Spleen (tissue), 13 donors: Measurements from ENCODE around the gene CYLC2. TPM values are rescaled to one million over a fixed set of nuclear protein-coding genes. Genes with fewer than 3 reads are reported as not detected.

Source experiments
- DNase-seq: peaks from one replicate; pipeline ENCODE4 v3.0.0-alpha.2; 2020
- H3K27ac ChIP-seq, 8 donors: fragments of 200-600 bp; sonication (generic) in 7 of 8; 1 replicate in 4 of 8; 2 replicates in 4 of 8; pipeline versions ENCODE4 v1.5.0 to v1.8.0; 2016 to 2021; ENCODE audit warnings: inconsistent platforms in 4 of 8, mild to moderate bottlenecking in 4 of 8, moderate library complexity in 1 of 8
- H3K27me3 ChIP-seq, 7 donors: fragments of 200-600 bp; sonication (generic) in 6 of 7; replicated peaks in 1 of 7; 1 replicate in 4 of 7; 2 replicates in 3 of 7; pipeline versions ENCODE4 v1.5.0 to v1.8.0; 2016 to 2021; ENCODE audit warnings: inconsistent platforms in 3 of 7, mild to moderate bottlenecking in 1 of 7
- H3K36me3 ChIP-seq, 6 donors: fragments of 200-600 bp; sonication (generic) in 5 of 6; 1 replicate in 4 of 6; 2 replicates in 2 of 6; pipeline versions ENCODE4 v1.5.0 to v1.8.0; 2016 to 2021; ENCODE audit warnings: inconsistent platforms in 2 of 6
- H3K4me1 ChIP-seq, 6 donors: fragments of 200-600 bp; sonication (generic) in 5 of 6; 1 replicate in 3 of 6; 2 replicates in 3 of 6; pipeline versions ENCODE4 v1.5.0 to v1.8.0; 2016 to 2021; ENCODE audit warnings: inconsistent platforms in 3 of 6
- H3K4me3 ChIP-seq, 8 donors: fragments of 200-600 bp; sonication (generic) in 7 of 8; 1 replicate in 4 of 8; 2 replicates in 4 of 8; pipeline versions ENCODE4 v1.5.0 to v1.8.0; 2016 to 2021; ENCODE audit warnings: inconsistent platforms in 4 of 8, mild to moderate bottlenecking in 4 of 8, moderate library complexity in 2 of 8
- H3K9me3 ChIP-seq, 8 donors: fragments of 200-600 bp; sonication (generic) in 7 of 8; 1 replicate in 4 of 8; 2 replicates in 4 of 8; pipeline versions ENCODE4 v1.5.0 to v1.8.0; 2016 to 2021; ENCODE audit warnings: inconsistent platforms in 4 of 8
- CTCF ChIP-seq, 11 experiments: fragments of 200-600 bp in 7 of 11; fragments of 450-650 bp in 4 of 11; sonication (generic) in 4 of 11; IDR thresholded peaks in 8 of 11; conservative IDR thresholded peaks in 3 of 11; 1 replicate in 7 of 11; 2 replicates in 4 of 11; pipeline versions ENCODE4 v1.4.0 to v1.8.0; 2016 to 2021; ENCODE audit warnings: antibody characterized with exemption in 11 of 11, inconsistent platforms in 4 of 11, mild to moderate bottlenecking in 1 of 11
- POLR2A ChIP-seq, 3 donors: fragments of 450-650 bp; IDR thresholded peaks; one replicate each; pipeline ENCODE4 v1.5.1; 2017; ENCODE audit warnings: antibody characterized with exemption in 3 of 3, mild to moderate bottlenecking in 1 of 3
- POLR2AphosphoS5 ChIP-seq, 3 donors: sonication (generic); formaldehyde crosslinking; IDR thresholded peaks; one replicate each; pipeline ENCODE4 v1.5.1; 2017; ENCODE audit warnings: antibody characterized with exemption in 3 of 3
- WGBS, 5 donors: extraction: QIAGEN DNeasy Blood & Tissue Kit in 3 of 5; methylation state at CpG; one replicate each; pipeline versions ENCODE4 v1.1.5 to v1.1.7; 2013 to 2018; 5-methylcytosine and 5-hydroxymethylcytosine counted together
- intact Hi-C: fragments of 100-400 bp; cut with DNase I; formaldehyde crosslinking; loops from one replicate; pipeline ENCODE4 v1.15.0; 2023; ENCODE audit warnings: low total_unique reads
- long read RNA-seq, 2 donors: transcript quantifications; one replicate each; lab custom pipeline, GENCODE V29; 2026
- polyA plus RNA-seq, 3 donors: library from polyadenylated mRNA; stranded (reverse); fragments of 200-250 nt; gene quantifications; one replicate each; pipeline ENCODE4 v1.2.1, GENCODE V29; 2013
- total RNA-seq, 7 donors: library from RNA; depleted of rRNA in 3 of 7; stranded (reverse); fragments of >200 nt in 3 of 7; fragmentation: NEBNext Ultra II Directional in 4 of 7; extraction: Animal tissue kit (Norgen Biotek cat#: 25700) in 4 of 7; gene quantifications; one replicate each; pipeline versions ENCODE4 v1.1.0 to v1.2.1, GENCODE V29; 2016 to 2021
- donor health status: healthy with polysubstance abuse.
- donor health status: DM: no; HTN: no; CAD: no; lungs with moderate emphysema.
- donor health status: DM: no; HTN: no; CAD: no.
- donor health status: Bipolar disorder and iron deficiency.
- donor health status: healthy.
- donor health status: DM: no; HTN: no; CAD: no.
- donor health status: DM: yes; HTN: yes; CAD: no.

Gene CYLC2
- total RNA-seq (not detected), polyA plus RNA-seq (not detected)
- long read RNA-seq, donor 1: 0 reads
- long read RNA-seq, donor 2: 0 reads

- Histone ChIP-seq H3K27ac (no peak within 1 kb of the TSS), H3K27me3 (no peaks in the 10 kb centered on the region), H3K4me3 (no peak within 1 kb of the TSS), H3K36me3 (no peaks in the 10 kb centered on the region), H3K4me1 (no peaks in the 10 kb centered on the region), H3K9me3 (no peaks in the 10 kb centered on the region)
- intact Hi-C loops: no loop called here
- TF ChIP-seq POLR2A (IDR thresholded peaks at IDR 0.05) (no peak), CTCF (IDR thresholded peaks at IDR 0.05 in 8 of 11, conservative IDR thresholded peaks at IDR 0.05 in 3 of 11) (no peak)
- no peak for DNase-seq
Observed at GRCh38 chr9:102995033-102995432, at the start of gene CYLC2. Gene CYLC2 (plus strand): TSS chr9:102995333. CDS start chr9:102995381, 48 bp downstream.

DNA sequence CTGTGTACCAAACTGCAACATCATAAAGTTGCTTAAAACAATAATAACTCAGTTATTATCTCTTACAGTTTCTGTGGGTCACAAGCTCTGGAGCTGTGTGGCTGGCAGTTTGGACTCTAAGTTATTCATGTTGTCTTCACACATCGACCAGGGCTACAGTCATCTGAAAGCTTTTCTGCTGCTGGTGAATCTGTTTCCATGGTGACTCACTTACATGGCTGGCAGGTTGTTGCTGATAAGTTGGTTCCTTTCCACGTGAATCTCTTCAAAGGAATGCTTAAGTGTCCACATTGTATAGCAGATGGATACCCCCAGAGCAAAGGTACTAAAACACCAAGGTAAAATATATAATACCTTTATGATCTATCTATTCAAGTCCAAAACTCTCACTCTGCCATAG, 44.8 kb upstream of the CYLC2 start:
- intact Hi-C loops: no loop called here
- Histone ChIP-seq H3K4me3 (no peak overlapping the region), H3K27ac (no peak overlapping the region), H3K27me3 (no peaks in the 10 kb centered on the region), H3K9me3 (no peaks in the 10 kb centered on the region), H3K4me1 (no peaks in the 10 kb centered on the region), H3K36me3 (no peaks in the 10 kb centered on the region)
- DNase-seq: no peak
- TF ChIP-seq POLR2AphosphoS5 (IDR thresholded peaks at IDR 0.05): no peak
- 50 to 64% (median 57%) methylated on average over 2 of the region's 2 CpGs for WGBS, 5 donors

GRCh38 chr9:102966999-102967398, 28.1 kb upstream of the CYLC2 start:
- peak; percentile 51 for DNase-seq
- 91 to 95% (median 92%) methylated on average over 6 to 7 of the region's 7 CpGs for WGBS, 5 donors
- intact Hi-C loops: no loop called here
- peaks cover 0 to 51% (median 39%) of the 10 kb centered on the region in 8 donors for H3K9me3 ChIP-seq
- H3K36me3 ChIP-seq: no peaks in the 10 kb centered on the region
- TF ChIP-seq CTCF (IDR thresholded peaks at IDR 0.05 in 8 of 11, conservative IDR thresholded peaks at IDR 0.05 in 3 of 11): no peak
- TF ChIP-seq POLR2AphosphoS5 (IDR thresholded peaks at IDR 0.05): no peak
- no peak for TF ChIP-seq POLR2A (IDR thresholded peaks at IDR 0.05)
- no peak overlapping the region for H3K4me3 ChIP-seq
- H3K27ac ChIP-seq: no peak overlapping the region
- H3K4me1 ChIP-seq: no peaks in the 10 kb centered on the region
- no peaks in the 10 kb centered on the region for H3K27me3 ChIP-seq

- intact Hi-C loops: no loop called here
- H3K36me3 ChIP-seq: no peaks in the 10 kb centered on the region
- WGBS, 5 donors: 81 to 94% (median 89%) methylated on average over 2 of the region's 2 CpGs
- H3K4me3 ChIP-seq: no peak overlapping the region
- H3K9me3 ChIP-seq: peaks cover 0 to 51% (median 39%) of the 10 kb centered on the region in 8 donors
- no peak overlapping the region for H3K27ac ChIP-seq
- TF ChIP-seq POLR2AphosphoS5 (IDR thresholded peaks at IDR 0.05) (no peak), CTCF (IDR thresholded peaks at IDR 0.05 in 8 of 11, conservative IDR thresholded peaks at IDR 0.05 in 3 of 11) (no peak), POLR2A (IDR thresholded peaks at IDR 0.05) (no peak)
- no peaks in the 10 kb centered on the region for H3K27me3 ChIP-seq
- no peaks in the 10 kb centered on the region for H3K4me1 ChIP-seq
- peak; percentile 54 for DNase-seq
Observed at GRCh38 chr9:102967979-102968378, 27.2 kb upstream of the CYLC2 start.

GRCh38 chr9:102972780-102973179, 22.4 kb upstream of the CYLC2 start:
- no peak for DNase-seq
- WGBS, 5 donors: 69 to 88% (median 71%) methylated on average over 2 of the region's 2 CpGs
- Histone ChIP-seq H3K27me3 (no peaks in the 10 kb centered on the region), H3K4me3 (no peak overlapping the region), H3K4me1 (no peaks in the 10 kb centered on the region), H3K27ac (no peak overlapping the region), H3K9me3 (peaks cover 0 to 43% (median 36%) of the 10 kb centered on the region in 8 donors), H3K36me3 (no peaks in the 10 kb centered on the region)
- no peak for TF ChIP-seq CTCF (IDR thresholded peaks at IDR 0.05 in 8 of 11, conservative IDR thresholded peaks at IDR 0.05 in 3 of 11)
- TF ChIP-seq POLR2AphosphoS5 (IDR thresholded peaks at IDR 0.05): no peak
- TF ChIP-seq POLR2A (IDR thresholded peaks at IDR 0.05): no peak
- intact Hi-C loops: no loop called here
